ENCODE results near the gene SMIM24.
A peak's percentile ranks its signal among the peaks of the same experiment; 100 is the strongest.
"Not testable (repeated sequence)": the region's sequence is repeated elsewhere in the genome, so short reads cannot be mapped to it uniquely, and the experiment has no call there.

The SMIM24 gene

GRCh38 chr19:3440082-3440481 lies 40.2 kb downstream of the SMIM24 start:
- DNase-seq, result peak in 7 of 56 donors; percentile 4 to 31 (median 9)

GRCh38 chr19:3434630-3435553 lies 45.4 kb downstream of the SMIM24 start:
- peak; percentile 52 to 95 (median 90) for DNase-seq

GRCh38 chr19:3433805-3434540 lies 46.4 kb downstream of the SMIM24 start:
- no peak for DNase-seq

GRCh38 chr19:3433313-3433712 lies 47.0 kb downstream of the SMIM24 start:
- no peak for DNase-seq

- no peak for DNase-seq
Measured at GRCh38 chr19:3431760-3432397, 48.4 kb downstream of the SMIM24 start.

GRCh38 chr19:3430366-3430680 lies 50.0 kb downstream of the SMIM24 start:
- DNase-seq, result not testable (repeated sequence)

- DNase-seq, result no peak
Measured at GRCh38 chr19:3426433-3426832, 53.9 kb downstream of the SMIM24 start.
